HT1080 (cell line): Measurements from ENCODE around the gene ELF2. TPM values are rescaled to one million over a fixed set of nuclear protein-coding genes. Genes with fewer than 3 reads are reported as not detected.
"Not testable (repeated sequence)": the region's sequence is repeated elsewhere in the genome, so short reads cannot be mapped to it uniquely, and the experiment has no call there.

Experiments
- DNase-seq: peaks from one replicate; pipeline ENCODE4 v3.0.0-alpha.2; 2015; ENCODE audit warnings: low read depth
- total RNA-seq: library from RNA; depleted of rRNA; stranded (reverse); fragments of >200 nt; shearing (Covaris generic); gene quantifications from 2 replicates; pipeline ENCODE4 v1.2.3, GENCODE V29; 2014

Gene ELF2
- total RNA-seq, 1 experiment from 2014 or later: 26.3 TPM

DNA sequence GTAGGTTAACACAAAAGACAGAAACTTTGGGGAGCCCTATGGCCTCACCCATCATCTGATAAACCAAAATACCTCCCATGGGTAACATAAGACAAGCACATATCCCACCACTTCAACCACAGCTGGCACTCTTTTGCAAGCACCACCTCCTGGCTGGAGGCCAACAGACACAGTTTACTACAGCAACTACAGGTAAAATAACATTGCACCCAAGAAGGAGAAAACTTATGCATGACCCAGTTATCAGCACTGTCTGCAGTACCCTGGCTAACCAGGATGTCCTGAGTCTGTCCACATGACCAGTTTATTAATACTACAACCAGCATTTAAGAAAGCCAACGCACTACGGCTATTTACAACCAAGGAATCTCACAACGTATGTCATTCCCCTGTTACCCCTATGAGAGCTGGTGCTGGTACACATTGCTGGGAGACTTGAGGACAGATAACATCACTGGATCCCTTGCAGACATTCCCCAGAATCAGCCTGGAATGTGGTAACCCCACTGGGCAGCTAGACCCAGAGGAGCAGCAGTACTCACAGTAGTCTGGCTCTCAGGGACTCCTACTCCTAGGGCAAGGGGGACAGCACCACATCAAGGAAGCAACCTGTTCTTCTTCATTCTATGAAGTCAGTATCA, 32.0 kb downstream of the ELF2 start:
- DNase-seq: no peak

DNA sequence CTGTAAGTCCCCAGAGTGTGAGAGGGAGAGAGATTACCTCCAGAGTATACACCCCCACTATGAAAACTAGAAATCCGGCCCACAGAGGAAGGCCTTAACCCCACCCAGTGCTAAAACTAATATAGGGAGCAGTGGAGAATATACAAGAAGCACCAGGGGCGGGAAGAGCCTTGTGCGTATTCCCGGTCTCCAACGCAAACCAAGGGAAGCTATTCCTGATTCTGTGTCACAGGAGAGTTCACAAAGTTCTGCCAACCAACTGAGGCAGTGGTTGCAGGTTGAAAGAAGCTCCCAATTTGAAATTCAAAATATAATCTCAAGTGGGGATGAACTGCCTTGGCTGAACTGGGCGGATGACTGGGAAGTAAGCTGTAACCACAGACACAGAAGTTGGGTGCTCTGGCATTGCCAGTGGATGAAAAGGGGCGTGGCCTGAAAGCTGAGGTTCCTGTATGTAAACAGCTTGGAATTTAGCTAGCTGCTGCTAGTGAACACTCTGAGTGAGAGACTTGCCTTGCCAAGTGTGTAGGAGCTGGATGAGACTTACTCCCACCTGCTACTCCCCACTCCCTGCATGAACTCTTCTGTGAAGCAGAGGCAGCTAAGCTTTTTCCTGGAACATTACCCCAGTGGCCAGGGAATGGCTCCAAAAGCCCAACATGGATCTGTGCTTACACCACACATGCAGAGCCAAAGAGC, 32.7 kb downstream of the ELF2 start:
- DNase-seq: peak; percentile 58

DNA sequence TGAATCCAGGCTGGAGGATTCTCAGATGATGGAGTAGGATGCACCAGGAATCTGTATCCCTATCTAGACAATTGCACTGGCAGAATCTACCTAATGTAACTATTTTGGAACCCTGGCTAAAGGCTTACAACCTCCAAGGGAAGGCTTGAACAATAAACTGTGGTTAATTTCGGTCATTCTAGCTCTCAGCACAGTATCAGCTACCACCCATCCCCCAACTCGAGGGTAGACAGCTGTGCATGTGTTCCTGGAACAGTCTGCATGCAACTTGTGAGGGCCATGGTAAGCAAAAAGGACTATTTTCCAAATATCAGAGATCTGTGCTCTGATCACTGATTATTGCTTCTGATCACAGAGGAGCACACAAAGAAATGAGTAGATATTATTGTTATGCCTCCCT, 34.0 kb downstream of the ELF2 start:
- no peak for DNase-seq

DNA sequence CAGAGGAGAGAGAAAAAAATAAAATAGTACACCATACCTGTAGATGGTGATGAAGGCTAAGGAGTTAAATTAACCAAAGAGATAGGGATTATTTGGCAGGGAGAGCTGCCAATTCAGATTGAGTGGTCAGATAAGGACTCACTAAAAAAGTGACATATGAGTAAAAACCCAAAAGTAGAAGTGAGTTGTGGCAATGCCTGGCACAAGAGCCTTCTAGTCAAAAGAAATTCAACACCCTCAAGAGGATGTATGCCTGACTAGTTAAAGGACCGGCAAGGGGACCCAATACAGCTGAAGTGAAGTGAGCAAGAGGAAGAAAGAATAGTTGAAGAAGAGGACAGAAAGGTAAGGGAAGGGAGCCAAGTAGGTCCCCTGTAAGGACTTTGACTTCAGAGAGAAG, 34.9 kb downstream of the ELF2 start:
- no peak for DNase-seq

DNA sequence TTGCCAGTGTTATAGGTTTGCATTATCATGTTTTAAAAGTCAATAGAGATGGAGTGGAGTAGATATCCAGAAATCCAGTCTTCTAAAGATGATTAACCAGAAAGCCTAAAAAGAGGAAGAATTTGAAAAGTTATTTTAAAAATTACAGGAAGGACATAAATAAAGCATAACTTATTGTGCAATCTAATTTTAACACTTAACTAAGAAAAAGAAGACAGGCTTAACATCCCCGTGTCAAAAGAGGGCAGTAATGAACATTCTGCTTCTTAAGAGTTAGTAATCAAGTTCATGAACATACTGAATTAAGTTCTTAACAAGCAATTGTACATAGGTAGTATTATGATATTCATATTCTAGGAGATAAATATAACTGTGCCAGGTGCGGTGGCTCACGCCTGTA, 39.3 kb downstream of the ELF2 start:
- no peak for DNase-seq

DNA sequence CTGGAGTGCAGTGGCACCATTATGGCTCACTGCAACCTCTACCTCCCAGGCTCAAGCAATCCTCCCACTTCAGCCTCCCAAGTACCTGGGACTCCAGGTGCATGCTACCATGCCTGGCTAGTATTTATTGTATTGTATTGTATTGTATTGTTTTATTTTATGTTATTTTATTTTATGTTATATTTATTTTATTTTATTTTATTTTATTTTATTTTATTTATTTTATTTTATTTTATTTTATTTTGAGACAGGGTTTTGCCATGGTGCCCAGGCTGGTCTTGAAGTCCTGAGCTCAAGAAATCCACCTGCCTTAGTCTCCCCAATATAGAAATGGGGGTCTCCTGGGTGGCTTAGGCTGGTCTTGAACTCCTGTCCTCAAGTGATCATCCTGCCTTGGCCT, 42.6 kb downstream of the ELF2 start:
- DNase-seq: no peak

DNA sequence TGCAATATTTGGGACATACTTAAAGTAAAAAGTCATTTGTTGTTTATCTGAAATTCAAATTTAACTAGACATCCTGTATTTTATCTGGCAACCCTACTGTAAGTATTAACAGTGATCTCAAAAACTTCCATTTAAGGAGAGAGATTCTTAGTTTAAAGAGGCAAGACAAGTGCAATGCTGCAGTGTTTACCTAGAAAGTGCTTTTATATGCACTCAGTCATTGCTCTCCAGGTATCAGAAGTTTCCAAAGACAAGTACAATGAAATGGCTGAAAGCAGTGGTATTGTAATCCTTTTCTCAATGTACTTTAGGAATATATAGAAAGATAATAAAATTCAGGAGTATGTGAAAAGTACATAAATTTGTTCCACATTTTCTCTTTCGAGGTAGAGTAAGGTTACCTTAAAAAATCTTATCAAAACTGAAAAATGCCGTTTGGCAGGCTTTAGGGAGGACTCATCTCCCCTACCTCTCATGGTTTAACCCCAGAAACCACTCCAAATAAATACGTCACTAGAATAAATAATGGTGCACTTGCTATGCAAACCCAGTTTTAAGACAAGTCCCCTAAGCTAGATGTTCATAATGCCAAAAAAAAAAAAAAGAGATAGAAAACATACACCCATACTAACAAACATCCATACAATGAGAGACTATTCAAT, 45.7 kb downstream of the ELF2 start:
- no peak for DNase-seq

DNA sequence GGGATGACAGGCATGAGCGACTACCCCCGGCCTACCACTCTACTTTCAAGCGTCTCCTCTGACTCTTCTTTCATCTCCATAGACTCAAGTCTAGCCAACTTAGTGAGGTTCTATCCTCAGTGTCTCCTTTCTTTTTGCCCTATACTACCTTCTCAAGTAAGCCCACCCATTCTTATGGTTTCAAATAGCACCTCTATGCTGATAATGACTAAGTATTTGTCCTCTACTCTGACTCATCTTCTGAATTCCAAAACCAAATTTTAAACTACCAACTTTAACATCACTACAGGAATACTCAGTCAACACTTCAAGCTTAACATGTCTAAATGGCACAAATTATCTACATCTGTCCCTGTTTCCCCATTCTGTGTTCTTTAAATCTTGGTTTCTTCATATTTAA, 47.8 kb downstream of the ELF2 start:
- DNase-seq: peak; percentile 32

DNA sequence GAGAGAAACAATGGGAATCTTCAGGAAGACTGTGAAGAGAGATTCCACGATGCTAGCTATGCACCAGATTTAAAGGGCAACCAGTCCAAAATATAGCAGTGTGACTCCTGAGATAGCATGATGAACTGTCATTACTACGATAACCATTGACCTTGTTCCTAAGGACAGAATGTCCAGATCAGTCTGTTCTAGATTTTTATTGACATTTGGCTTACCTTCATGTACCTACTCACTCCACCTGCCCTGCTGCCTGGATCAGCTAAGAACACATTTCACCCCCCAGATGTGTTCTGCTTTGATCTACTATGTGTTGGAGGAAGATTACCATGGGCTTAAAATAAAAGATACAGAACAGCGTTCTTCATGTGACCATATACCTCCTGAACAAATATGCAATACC, 50.1 kb downstream of the ELF2 start:
- no peak for DNase-seq

DNA sequence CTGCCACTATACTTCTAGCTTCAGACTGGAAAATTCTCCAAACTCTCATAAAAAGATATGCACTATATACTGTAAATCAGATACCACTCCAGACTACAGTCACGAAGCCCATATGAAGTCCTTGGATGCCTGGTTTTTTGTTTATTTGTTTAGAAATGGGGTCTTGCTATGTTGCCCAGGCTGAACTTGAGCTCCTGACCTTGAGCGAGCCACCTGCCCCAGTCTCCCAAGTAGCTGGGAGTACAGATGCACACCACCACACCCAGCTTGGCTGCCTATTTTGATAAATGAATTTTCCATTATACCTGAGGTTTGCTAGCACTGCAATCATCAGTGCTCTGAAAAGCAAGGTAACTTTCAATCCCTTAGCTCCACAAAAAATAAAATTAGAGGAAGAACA, 53.1 kb downstream of the ELF2 start:
- no peak for DNase-seq

DNA sequence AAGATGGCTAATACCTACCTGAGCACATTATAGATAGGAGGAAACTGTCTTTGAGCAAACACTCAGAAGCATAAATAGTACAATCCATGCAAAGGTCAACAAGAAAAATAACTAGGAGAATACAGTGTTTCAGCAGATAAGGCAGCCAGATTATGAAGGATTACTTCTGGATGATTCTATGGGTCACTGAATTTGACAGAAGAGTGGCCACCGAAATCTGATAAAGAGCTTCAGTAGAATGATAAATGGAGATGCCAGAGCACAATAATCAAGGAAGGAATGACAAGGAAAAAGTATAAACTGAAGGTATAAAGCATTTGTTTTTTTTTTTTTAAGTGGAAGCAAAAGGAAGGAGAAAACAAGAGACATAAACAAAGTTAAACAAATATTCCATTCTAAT, 58.7 kb downstream of the ELF2 start:
- DNase-seq: no peak

DNA sequence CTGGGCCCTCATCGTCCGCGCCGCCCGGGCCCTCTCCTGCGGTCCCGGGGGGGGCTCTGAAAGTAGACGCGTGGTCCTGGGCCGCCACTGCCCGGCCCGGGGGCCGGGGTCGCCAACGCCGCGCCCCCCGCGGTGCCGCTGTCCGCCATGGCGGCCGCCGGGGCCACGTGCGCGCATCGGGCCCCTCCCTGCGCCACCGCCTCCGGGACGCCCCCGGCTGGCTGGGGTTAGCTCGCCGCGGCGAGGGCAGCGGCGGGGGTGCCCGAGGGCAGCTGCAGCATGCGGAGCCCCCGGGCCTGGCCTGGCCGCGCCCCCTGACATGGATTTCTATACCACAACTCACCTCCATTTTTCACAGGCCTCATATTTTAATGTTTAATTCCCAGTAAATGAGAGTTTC, 61.8 kb downstream of the ELF2 start:
- no peak for DNase-seq

DNA sequence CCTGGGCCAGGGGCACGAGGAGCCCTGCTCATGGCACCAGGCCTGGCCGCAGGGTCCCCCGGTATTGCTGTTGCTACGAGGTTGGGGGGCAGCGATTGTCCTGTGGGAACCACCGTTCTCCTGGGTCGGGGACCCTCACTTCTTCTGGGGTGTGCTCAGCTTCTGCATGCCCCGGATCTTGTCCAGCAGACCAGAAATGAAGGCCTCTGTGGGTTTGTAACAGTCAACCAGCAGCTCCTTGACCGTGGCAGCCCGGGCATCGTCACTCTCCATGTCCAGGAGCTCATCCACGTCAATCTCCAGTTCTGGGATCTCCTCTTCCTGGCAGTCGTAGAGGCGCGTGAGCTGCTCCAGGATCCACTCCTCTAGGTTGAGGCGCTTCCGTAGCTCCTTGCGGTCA, 62.2 kb downstream of the ELF2 start:
- not testable (repeated sequence) for DNase-seq

DNA sequence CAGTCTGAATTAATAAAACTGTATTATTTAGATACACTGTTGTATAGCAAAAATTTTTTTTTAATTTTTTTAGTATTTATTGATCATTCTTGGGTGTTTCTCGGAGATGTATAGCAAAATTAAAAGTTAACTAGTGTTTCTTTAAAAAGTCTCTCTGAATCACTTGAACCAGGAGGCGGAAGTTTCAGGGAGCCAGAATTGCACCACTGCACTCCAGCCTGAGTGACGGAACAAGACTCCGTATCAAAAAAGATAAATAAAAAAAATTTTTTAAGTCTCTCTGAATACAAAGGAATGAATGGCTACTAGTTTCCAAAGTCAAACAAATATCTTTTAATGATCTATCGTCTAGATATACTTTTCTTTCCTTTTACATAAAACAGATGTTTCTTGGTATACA, 64.4 kb downstream of the ELF2 start:
- no peak for DNase-seq

DNA sequence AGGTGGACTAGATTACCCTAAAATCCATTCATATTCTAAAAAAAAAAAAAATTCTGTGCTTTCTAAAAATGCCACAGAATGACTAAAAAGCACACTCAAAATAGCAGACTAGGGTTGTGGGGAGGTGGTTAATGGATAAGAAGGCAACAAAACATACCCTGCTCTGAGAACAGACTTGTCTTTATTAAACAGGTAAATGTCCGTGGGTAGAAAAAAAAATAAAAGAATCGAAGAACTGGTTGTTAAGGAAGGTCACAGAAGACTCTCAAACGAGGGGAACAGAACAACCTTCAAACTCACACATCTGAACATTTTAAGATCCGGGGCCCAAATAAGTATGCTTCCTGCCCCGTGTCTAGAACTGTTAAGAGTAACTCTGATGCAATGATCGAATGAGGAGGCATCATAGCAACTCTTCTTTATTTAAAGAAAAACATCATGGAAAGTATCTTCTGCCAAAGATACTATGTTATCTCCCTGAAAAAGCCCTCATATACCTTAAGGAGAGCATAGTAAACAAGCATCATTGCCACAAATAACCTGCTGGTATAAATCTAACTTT, 68.4 kb downstream of the ELF2 start:
- DNase-seq: no peak

DNA sequence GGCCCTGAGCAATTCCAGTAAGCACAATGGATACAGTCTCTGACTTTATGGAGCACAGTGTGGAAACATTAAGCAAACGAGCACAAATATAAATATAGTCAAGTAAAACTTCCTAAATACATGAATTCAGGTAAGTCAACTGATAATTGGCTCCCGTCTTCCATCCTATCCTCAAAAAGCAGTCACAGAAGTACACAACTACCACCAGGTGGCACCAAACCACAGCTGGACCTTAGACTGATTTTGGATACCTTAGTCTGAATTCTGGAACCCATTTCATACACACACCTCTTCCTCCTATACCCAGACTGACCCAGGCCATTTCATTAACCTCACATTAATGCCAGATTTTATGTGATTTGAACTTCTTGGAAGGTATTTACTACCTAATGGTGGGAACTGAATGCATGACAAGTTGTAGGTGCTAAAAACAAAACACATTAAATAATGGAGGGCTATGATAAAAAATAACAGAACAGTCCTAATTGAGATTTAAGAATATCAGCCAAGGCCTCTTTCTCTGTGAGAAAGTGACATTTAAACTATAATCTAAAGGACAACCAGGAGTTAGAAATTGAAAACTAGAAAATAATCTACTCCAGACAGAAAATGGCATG, 77.5 kb downstream of the ELF2 start:
- peak; percentile 63 for DNase-seq

DNA sequence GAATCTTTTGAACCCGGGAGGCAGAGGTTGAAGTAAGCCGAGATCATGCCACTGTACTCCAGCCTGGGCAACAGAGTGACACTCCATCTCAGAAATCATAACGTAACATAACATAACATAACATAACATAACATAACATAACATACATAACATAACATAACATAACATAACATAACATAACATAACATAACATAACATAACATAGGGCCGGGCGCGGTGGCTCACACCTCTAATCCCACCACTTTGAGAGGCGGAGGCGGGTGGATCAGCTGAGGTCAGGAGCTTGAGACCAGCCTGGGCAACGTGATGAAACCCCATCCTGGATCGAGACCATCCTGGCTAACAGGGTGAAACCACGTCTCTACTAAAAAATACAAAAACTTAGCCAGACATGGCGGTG, 84.7 kb downstream of the ELF2 start:
- DNase-seq: no peak

DNA sequence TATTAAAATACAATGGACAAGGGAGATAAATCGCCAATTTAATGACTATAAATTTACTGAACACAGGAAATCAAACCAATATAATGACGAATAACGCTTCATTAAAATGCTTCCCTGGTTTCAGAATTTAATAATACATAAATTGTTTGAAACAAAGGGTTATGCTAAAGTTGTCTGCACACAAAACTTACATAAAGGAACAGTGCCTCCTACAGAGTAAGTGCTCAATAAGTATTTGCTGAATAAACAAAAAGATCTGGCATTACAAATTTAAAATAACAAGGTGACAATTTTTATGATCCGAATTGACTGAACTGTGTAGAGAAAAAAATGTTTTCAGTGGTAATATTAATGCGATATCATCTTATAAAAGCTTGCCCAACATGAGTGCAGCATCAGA, 91.9 kb downstream of the ELF2 start:
- no peak for DNase-seq

DNA sequence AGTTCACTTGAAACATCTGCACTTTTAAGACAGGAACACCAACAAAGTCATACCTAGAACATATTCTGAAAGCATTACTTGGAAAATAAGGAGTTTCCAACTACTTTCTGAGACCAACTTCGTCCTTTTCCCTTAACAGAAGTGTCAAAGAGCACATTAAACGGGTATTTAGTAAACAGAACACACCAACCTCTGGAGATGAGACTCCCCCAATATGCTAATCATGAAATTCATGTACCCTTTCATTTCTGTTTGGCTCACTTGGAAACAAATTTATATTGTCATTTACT, 92.3 kb downstream of the ELF2 start:
- DNase-seq: no peak

DNA sequence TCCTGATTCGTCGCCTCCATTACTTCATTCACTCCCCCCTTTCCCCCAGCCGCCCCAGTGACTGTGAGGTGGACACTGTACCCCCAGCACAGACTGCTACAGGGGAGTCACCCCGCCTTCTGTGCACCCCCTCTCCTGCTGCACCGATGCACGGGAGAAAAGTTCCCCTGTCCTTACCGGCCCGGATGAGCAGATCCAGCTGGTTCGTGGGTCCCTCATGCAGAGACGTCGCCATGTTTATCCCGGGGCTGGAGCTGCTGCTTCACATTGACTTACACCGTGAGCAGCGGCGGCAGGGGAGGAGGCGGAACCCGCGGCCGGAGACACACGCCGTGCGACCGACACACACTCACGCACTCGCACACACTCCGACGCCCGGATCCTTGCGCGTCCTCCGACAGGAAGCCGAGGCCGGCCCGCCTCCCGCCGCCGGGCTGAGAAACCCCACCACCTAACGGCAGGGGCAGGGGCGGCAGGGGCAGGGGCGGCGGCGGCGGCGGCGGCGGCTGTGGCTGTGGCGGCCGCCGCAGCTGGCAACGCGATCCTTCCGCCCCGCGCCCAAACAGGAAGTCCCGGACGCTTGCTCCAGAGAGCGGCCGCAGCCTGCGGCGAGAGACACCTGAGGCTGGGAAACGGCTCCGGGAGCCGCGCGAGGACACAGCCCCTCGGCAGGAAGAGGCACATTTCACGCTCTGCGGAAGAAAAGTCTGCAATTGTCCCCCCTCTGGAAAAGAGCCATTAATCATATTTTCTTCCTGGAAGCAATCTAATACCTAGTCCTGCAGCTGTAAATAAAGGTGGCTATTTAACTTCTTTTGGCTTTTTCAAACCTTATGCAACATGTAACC, 92.8 kb downstream of the ELF2 start:
- peak; percentile 89 for DNase-seq

DNA sequence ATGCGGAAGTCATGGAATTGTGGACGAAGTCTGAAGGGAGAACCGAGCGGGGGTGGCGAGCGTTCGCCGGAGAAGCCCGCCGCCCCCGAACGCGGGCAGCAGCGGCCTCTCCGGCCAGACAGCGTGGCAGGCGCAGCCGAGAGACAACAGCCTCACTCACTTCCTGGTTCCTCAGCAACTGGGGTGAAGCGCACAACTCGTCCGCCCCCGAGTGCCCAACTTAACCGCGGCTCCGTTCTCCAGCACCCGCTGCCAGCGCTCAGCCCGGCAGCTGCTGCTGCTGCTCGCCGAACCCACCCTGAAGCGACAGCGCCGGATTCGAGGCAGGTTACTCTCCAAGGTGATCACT, 93.4 kb downstream of the ELF2 start:
- peak; percentile 66 for DNase-seq
